Parathyroid adenoma (tissue), 2 donors: ENCODE data around the gene HMBS.

Experiments used
- H2AFZ ChIP-seq: fragments of 300-600 bp; sonication (generic); one replicate; pipeline ENCODE4 v1.7.0; 2017; ENCODE audit warnings: antibody characterized with exemption, mild to moderate bottlenecking
- H3K27ac ChIP-seq: fragments of 300-600 bp; sonication (generic); one replicate; pipeline ENCODE4 v1.7.0; 2017
- H3K27me3 ChIP-seq: fragments of 300-600 bp; sonication (generic); one replicate; pipeline ENCODE4 v1.7.0; 2017; ENCODE audit warnings: low read length; ENCODE audit not compliant: control insufficient read depth, insufficient read depth
- H3K36me3 ChIP-seq: fragments of 300-600 bp; sonication (generic); one replicate; pipeline ENCODE4 v1.7.0; 2017; ENCODE audit warnings: low read length; ENCODE audit not compliant: control insufficient read depth, insufficient read depth
- H3K4me1 ChIP-seq: fragments of 300-600 bp; sonication (generic); one replicate; pipeline ENCODE4 v1.7.0; 2017; ENCODE audit warnings: control low read depth
- H3K4me2 ChIP-seq: fragments of 300-600 bp; sonication (generic); one replicate; pipeline ENCODE4 v1.7.0; 2017; ENCODE audit warnings: low read length
- H3K4me3 ChIP-seq: fragments of 300-600 bp; sonication (generic); one replicate; pipeline ENCODE4 v1.7.0; 2017; ENCODE audit warnings: low read depth, low read length
- H3K79me2 ChIP-seq: fragments of 300-600 bp; sonication (generic); one replicate; pipeline ENCODE4 v1.7.0; 2017; ENCODE audit warnings: control low read depth
- H3K9ac ChIP-seq: fragments of 300-600 bp; sonication (generic); one replicate; pipeline ENCODE4 v1.7.0; 2017; ENCODE audit warnings: mild to moderate bottlenecking
- H3K9me3 ChIP-seq: fragments of 300-600 bp; sonication (generic); one replicate; pipeline ENCODE4 v1.7.0; 2017; ENCODE audit warnings: low read length; ENCODE audit not compliant: control insufficient read depth
- TF ChIP-seq, protein P1 (sequence below): fragments of 300-600 bp; sonication (generic); IDR thresholded peaks from one replicate; pipeline ENCODE4 v1.7.0; 2017; ENCODE audit warnings: antibody characterized with exemption, mild to moderate bottlenecking
- donor health status: primary hyperparathyroidism.

Gene HMBS

GRCh38 chr11:119051440-119052162 is 33.1 kb upstream of the HMBS start:
- no peaks in the 10 kb centered on the region for H3K36me3 ChIP-seq
- TF ChIP-seq, protein P1, sequence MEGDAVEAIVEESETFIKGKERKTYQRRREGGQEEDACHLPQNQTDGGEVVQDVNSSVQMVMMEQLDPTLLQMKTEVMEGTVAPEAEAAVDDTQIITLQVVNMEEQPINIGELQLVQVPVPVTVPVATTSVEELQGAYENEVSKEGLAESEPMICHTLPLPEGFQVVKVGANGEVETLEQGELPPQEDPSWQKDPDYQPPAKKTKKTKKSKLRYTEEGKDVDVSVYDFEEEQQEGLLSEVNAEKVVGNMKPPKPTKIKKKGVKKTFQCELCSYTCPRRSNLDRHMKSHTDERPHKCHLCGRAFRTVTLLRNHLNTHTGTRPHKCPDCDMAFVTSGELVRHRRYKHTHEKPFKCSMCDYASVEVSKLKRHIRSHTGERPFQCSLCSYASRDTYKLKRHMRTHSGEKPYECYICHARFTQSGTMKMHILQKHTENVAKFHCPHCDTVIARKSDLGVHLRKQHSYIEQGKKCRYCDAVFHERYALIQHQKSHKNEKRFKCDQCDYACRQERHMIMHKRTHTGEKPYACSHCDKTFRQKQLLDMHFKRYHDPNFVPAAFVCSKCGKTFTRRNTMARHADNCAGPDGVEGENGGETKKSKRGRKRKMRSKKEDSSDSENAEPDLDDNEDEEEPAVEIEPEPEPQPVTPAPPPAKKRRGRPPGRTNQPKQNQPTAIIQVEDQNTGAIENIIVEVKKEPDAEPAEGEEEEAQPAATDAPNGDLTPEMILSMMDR = no peak

DNA sequence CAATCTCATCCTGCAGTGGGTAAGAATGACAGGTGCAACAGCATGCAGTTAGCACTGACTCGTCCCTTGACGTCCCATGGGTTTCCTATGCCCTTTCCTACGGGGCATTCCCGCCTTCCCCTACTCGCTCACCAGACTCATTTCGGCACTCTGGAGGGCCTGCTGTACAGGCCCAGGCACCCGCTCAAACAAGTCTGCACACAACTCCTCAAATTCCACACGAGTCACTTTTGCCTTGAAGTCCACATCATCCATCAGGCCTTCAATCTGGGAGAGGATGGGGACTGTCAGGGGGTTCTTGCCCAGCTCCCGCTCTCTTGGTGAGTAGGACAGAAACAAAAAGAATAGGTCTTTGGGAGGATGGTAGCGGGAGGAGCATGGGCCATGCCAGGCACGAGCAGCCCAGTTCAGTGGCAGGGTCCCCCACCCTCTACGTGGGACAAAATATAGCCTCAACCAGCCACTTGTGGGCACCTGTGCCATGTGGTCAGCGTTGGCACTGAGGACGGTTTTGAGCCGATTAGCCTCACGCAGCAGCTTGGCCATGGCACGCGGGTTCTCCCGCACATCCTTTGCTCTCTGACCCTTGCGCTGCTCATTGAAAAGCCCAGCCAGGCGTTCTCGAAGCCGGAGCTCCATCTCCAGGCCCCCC is 32.4 kb upstream of the HMBS start:
- no peak overlapping the region for H3K27ac ChIP-seq
- no peak overlapping the region for H3K4me2 ChIP-seq
- no peaks in the 10 kb centered on the region for H3K79me2 ChIP-seq
- H3K4me3 ChIP-seq = no peak overlapping the region
- TF ChIP-seq, protein P1 = no peak
- no peaks in the 10 kb centered on the region for H3K9me3 ChIP-seq
- H3K9ac ChIP-seq = no peak overlapping the region
- H3K4me1 ChIP-seq = peaks cover 3% of the 10 kb centered on the region
- no peaks in the 10 kb centered on the region for H3K27me3 ChIP-seq
- H3K36me3 ChIP-seq = no peaks in the 10 kb centered on the region
- no peak overlapping the region for H2AFZ ChIP-seq

More at GRCh38 chr11:119051440-119052162, 33.1 kb upstream of the HMBS start:
- Histone ChIP-seq H3K9me3 (no peaks in the 10 kb centered on the region), H3K4me2 (no peak overlapping the region), H3K27me3 (no peaks in the 10 kb centered on the region), H3K4me1 (peaks cover 3% of the 10 kb centered on the region), H2AFZ (no peak overlapping the region), H3K27ac (no peak overlapping the region), H3K9ac (no peak overlapping the region), H3K79me2 (no peaks in the 10 kb centered on the region), H3K4me3 (no peak overlapping the region)

- Histone ChIP-seq H3K9me3 (no peaks in the 10 kb centered on the region), H3K36me3 (no peaks in the 10 kb centered on the region), H3K79me2 (no peaks in the 10 kb centered on the region), H3K9ac (no peak overlapping the region), H3K4me3 (no peak overlapping the region), H3K4me1 (peaks cover 3% of the 10 kb centered on the region), H3K4me2 (no peak overlapping the region), H2AFZ (no peak overlapping the region), H3K27ac (no peak overlapping the region), H3K27me3 (no peaks in the 10 kb centered on the region)
- TF ChIP-seq, protein P1 = no peak
Observed at GRCh38 chr11:119054418-119054817, 30.3 kb upstream of the HMBS start.

GRCh38 chr11:119055901-119056300 is 28.8 kb upstream of the HMBS start:
- Histone ChIP-seq H3K27ac (no peak overlapping the region), H3K4me2 (peak overlapping the region; percentile 78), H3K4me1 (peaks cover 3% of the 10 kb centered on the region), H3K27me3 (no peaks in the 10 kb centered on the region), H3K79me2 (no peaks in the 10 kb centered on the region), H3K9me3 (no peaks in the 10 kb centered on the region), H2AFZ (no peak overlapping the region), H3K4me3 (peak overlapping the region; percentile 60), H3K36me3 (no peaks in the 10 kb centered on the region), H3K9ac (no peak overlapping the region)
- TF ChIP-seq, protein P1 = no peak
